Measurements from ENCODE around the gene GPC3.
"Not testable (repeated sequence)": the region's sequence is repeated elsewhere in the genome, so short reads cannot be mapped to it uniquely, and the experiment has no call there.

Gene GPC3

GRCh38 chrX:133923113-133923512 is 62.3 kb downstream of the GPC3 start:
- no peak for DNase-seq

- no peak for DNase-seq
Measured at GRCh38 chrX:133922390-133922771, 63.0 kb downstream of the GPC3 start.

- peak; percentile 52 for DNase-seq
Measured at GRCh38 chrX:133921764-133922389, 63.5 kb downstream of the GPC3 start.

GRCh38 chrX:133921086-133921485 is 64.3 kb downstream of the GPC3 start:
- DNase-seq = no peak

- no peak for DNase-seq
Measured at GRCh38 chrX:133918361-133918771, 67.0 kb downstream of the GPC3 start.

- DNase-seq = no peak
Measured at GRCh38 chrX:133916984-133917722, 68.2 kb downstream of the GPC3 start.

GRCh38 chrX:133913658-133914388 is 71.6 kb downstream of the GPC3 start:
- no peak for DNase-seq

- DNase-seq = no peak
Measured at GRCh38 chrX:133913009-133913408, 72.4 kb downstream of the GPC3 start.

GRCh38 chrX:133911825-133912495 is 73.4 kb downstream of the GPC3 start:
- DNase-seq = no peak

GRCh38 chrX:133910539-133910938 is 74.9 kb downstream of the GPC3 start:
- no peak for DNase-seq

- DNase-seq = no peak
Measured at GRCh38 chrX:133909888-133910287, 75.5 kb downstream of the GPC3 start.

- DNase-seq = no peak
Measured at GRCh38 chrX:133908223-133908955, 77.0 kb downstream of the GPC3 start.

- no peak for DNase-seq
Measured at GRCh38 chrX:133907606-133908005, 77.8 kb downstream of the GPC3 start.

- no peak for DNase-seq
Measured at GRCh38 chrX:133905305-133905704, 80.1 kb downstream of the GPC3 start.

- no peak for DNase-seq
Measured at GRCh38 chrX:133897593-133898163, 87.7 kb downstream of the GPC3 start.

- no peak for DNase-seq
Measured at GRCh38 chrX:133892337-133892736, 93.1 kb downstream of the GPC3 start.

- no peak for DNase-seq
Measured at GRCh38 chrX:133888984-133889383, 96.4 kb downstream of the GPC3 start.

GRCh38 chrX:133888084-133888483 is 97.3 kb downstream of the GPC3 start:
- not testable (repeated sequence) for DNase-seq

GRCh38 chrX:133884430-133885394 is 100.7 kb downstream of the GPC3 start:
- DNase-seq = no peak

GRCh38 chrX:133881893-133882292 is 103.5 kb downstream of the GPC3 start:
- no peak for DNase-seq

GRCh38 chrX:133881007-133881406 is 104.4 kb downstream of the GPC3 start:
- no peak for DNase-seq

Data from activated CD8-positive, alpha-beta memory T cell treated with anti-CD3 and anti-CD28 coated beads, Interleukin-2, amount 50 U/mL, for 48 hours (primary cell).